HG03159 (cell line): ENCODE data around the gene GRID1.

Experiments
- ATAC-seq: cut with Tn5 transposase; IDR thresholded peaks from one replicate; pipeline ENCODE4 v1.9.1; 2021; ENCODE audit warnings: mild to moderate bottlenecking, moderate library complexity; ENCODE audit not compliant: unreplicated experiment

The GRID1 gene

GRCh38 chr10:86295351-86295750 is 71.2 kb downstream of the GRID1 start:
- no peak for ATAC-seq

- ATAC-seq, result no peak
Measured at GRCh38 chr10:86294346-86295265, 72.0 kb downstream of the GRID1 start.

GRCh38 chr10:86293396-86293791 is 73.2 kb downstream of the GRID1 start:
- ATAC-seq, result no peak

- no peak for ATAC-seq
Measured at GRCh38 chr10:86292462-86293395, 73.9 kb downstream of the GRID1 start.

GRCh38 chr10:86291616-86292340 is 74.8 kb downstream of the GRID1 start:
- no peak for ATAC-seq

GRCh38 chr10:86290933-86291615 is 75.5 kb downstream of the GRID1 start:
- ATAC-seq, result no peak

- ATAC-seq, result no peak
Measured at GRCh38 chr10:86289577-86289868, 77.1 kb downstream of the GRID1 start.

- ATAC-seq, result no peak
Measured at GRCh38 chr10:86288695-86289576, 77.7 kb downstream of the GRID1 start.

GRCh38 chr10:86287966-86288579 is 78.5 kb downstream of the GRID1 start:
- no peak for ATAC-seq

- no peak for ATAC-seq
Measured at GRCh38 chr10:86287110-86287793, 79.3 kb downstream of the GRID1 start.

- ATAC-seq, result no peak
Measured at GRCh38 chr10:86286236-86287109, 80.1 kb downstream of the GRID1 start.

- ATAC-seq, result no peak
Measured at GRCh38 chr10:86285136-86285790, 81.3 kb downstream of the GRID1 start.

GRCh38 chr10:86284355-86285105 is 82.1 kb downstream of the GRID1 start:
- no peak for ATAC-seq

- no peak for ATAC-seq
Measured at GRCh38 chr10:86283466-86284287, 82.9 kb downstream of the GRID1 start.

- no peak for ATAC-seq
Measured at GRCh38 chr10:86282664-86283465, 83.7 kb downstream of the GRID1 start.
